Stimulated activated CD8-positive, alpha-beta memory T cell treated with anti-CD3 and anti-CD28 coated beads, Interleukin-4, amount 100 ng/mL, for 1 hour (primary cell): ENCODE measurements around the gene FAM171A1.
"Not testable (repeated sequence)": the region's sequence is repeated elsewhere in the genome, so short reads cannot be mapped to it uniquely, and the experiment has no call there.

Experiments used
- DNase-seq, 2 donors: peaks; one replicate each; pipeline ENCODE4 v3.0.0-alpha.2; 2020; ENCODE audit warnings: low read depth in 2 of 2, low spot score in 1 of 2

The FAM171A1 gene

DNA sequence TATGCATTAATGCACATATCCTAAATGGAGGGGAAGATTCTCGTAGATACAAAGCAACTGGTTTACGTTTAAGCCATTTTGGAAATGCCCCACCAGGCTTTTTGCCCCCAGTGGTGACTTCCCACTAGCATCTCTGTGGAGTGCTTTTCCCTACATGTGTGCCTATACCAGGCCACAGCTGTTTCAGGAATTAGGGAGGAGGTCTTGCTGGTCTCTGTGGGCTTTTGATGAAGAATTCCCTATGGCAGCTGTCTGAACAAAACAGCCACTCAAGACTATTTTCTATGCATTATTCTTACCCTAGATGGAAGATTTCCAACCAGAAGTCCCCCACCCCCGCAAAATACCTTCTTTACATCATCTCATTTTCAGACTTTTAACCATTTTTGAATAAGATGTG, 150.6 kb downstream of the FAM171A1 start:
- no peak for DNase-seq

GRCh38 chr10:15216700-15217099, 154.4 kb downstream of the FAM171A1 start:
- DNase-seq: no peak

DNA sequence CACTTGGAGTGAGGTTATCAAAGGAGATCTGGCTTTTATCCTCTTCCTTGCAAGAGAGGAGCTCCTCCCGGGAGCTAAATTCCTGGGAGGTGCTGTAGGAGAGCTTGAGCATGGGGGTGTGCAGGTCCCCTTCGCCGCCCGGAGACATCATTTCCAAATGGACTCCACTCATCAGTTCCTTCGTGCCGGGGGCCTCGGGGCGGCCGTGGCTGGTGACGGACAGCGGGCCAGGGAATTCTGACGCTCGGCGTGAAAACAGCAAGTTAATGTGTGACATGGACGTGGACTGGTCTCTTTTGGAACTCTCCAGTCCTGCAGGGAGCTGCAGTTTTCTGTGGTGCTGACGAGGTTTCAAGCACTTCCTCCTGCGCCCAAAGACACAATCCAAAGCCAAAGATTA, 156.9 kb downstream of the FAM171A1 start:
- no peak for DNase-seq

GRCh38 chr10:15213461-15213861, 157.6 kb downstream of the FAM171A1 start:
- DNase-seq: no peak

- no peak for DNase-seq
Observed at GRCh38 chr10:15211464-15211979, 159.6 kb downstream of the FAM171A1 start.

DNA sequence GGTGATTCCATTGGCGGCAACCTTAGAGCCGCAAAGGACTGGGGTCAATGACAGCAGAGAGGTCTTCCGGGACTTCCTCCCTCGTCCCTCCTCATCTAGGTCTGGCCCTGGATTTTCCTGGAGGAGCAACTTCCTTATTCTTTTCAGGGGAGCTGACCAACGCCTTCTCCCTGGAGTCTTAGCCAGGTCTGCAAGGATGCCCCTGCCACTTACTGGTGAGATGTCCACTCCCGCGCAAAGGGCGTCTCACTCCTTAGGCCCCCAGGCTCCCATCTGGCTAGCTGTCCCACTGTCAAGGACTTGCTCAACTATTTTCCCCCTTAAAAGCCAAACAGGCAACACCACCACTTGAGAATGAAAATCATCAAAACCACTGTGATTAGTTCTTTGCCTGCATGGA, 160.6 kb downstream of the FAM171A1 start:
- DNase-seq: no peak

GRCh38 chr10:15209827-15210509, 161.1 kb downstream of the FAM171A1 start:
- DNase-seq: peak; percentile 70 to 82

GRCh38 chr10:15208221-15208620, 162.9 kb downstream of the FAM171A1 start:
- DNase-seq: no peak

- not testable (repeated sequence) for DNase-seq
Observed at GRCh38 chr10:15207410-15207809, 163.7 kb downstream of the FAM171A1 start.

GRCh38 chr10:15202639-15203038, 168.4 kb downstream of the FAM171A1 start:
- no peak for DNase-seq

DNA sequence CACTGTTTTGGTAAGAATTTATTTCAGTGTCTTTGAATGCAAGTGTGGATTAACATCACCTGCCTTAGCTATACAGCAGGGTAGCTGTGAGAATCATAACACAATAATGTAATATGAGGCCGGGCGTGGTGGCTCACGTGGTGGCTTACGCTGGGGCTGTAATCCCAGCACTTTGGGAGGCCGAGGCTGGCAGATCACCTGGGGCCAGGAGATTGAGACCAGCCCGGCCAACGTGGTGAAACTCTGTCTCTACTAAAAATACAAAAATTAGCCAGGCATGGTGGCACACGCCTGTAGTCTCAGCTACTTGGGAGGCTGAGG, 168.8 kb downstream of the FAM171A1 start:
- not testable (repeated sequence) for DNase-seq

- DNase-seq: no peak
Observed at GRCh38 chr10:15201589-15202300, 169.3 kb downstream of the FAM171A1 start.

DNA sequence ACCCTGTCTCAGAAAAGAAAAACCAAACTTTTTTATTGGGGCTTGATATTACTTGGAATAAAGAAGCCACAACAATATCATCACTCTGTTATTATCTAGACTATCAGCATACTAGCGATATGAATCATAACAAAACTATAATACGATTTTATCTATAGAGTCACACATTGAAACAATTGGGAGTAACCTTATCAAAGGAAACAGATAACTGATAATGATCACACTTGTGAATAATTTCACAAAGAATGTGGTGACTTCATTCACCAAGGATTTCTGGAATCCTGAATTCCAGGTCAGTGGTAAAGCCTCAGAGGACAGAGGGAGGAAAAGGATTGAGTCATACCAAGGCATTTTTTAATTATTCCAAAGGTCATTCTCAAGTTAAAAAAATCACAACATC, 170.5 kb downstream of the FAM171A1 start:
- no peak for DNase-seq

- no peak for DNase-seq
Observed at GRCh38 chr10:15197911-15198310, 173.2 kb downstream of the FAM171A1 start.

DNA sequence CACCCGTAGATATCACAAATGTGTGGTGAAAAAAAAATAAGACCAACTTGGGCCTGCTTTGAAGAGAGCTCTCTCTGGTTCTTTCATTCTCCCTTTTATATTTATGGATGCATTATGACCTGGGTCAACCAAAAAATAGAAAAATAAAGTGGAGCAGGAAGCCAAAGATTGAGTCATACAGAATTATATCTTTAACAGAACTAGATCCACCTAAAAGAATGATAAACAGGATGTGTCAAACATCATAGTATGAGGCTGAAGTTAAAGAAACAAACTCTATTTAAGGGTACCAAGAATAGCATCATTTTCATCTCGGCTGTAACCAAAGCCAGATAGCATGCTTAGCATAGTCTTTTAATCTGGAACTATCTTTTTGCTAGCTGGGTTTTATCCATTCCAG, 173.8 kb downstream of the FAM171A1 start:
- no peak for DNase-seq

DNA sequence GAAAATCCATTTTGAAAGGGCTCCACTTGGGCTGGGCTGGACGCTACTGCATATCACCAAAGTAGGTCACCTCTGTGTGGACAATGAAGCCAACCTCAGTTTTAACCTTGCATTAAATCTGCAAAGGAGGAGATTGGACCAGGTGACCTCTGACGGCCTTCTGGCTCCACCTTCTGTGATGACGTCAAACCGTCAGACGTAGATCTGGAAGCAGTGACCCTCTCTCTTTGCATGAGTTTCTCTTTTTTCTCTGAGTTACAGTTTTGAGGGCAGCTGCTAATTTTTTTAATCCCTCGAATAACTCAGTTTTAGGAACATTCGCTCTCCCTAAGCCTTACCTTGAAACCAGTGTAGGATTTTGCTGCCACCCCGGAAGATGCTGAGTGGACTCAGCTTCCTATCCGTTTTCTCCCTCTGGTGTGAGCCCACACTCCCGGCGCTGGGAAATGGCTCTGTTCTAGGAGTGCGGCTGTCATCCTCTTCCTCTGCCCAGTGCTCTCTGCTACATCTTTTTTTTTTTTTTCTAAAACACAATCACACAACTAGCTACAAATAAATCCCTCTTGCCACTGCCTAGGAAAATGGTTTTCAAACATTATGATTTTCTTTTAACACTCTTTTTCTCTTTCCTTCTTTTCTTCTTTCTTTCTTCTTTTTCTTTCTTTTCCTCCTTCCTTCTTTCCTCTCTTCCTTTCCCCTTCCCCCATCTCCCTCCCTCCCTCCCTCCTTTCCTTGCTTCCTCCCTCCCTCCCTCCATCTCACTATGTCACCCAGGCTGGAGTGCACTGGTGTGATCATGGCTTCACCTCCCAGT, 174.9 kb downstream of the FAM171A1 start:
- no peak for DNase-seq

DNA sequence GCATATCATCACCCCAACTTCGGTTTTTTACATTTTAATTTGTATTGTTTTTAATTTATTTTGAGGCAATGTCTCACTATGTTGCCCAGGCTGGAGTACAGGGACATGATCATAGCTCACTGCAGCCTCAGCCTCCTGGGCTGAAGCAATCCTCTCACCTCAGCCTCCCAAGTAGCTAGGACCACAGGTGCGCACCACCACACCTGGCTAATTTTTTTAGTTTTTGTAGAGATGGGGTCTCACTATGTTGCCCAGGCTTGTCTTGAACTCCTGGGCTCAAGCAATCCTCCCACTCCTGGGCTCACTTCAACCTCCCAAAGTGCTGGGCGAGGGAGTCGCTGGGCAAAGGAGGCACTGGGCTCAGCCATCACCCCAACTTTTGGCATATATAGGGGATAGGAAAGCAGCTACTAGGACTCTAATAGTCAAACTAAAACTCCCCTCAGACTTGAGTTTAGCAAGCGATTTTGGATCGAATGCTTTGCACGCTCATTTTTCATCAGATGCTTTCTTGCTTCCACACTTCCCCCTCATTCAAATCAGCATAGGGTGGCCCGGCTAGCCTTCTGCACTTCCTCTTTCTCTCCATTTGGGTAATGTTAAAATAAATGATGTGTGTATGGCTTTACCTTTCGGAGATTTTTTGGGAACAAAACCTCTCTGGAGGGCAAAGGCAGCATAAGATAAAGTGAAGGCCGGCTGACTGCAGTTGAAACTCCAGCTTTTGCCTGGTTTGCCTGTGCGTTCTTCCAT, 181.8 kb downstream of the FAM171A1 start:
- DNase-seq: no peak

DNA sequence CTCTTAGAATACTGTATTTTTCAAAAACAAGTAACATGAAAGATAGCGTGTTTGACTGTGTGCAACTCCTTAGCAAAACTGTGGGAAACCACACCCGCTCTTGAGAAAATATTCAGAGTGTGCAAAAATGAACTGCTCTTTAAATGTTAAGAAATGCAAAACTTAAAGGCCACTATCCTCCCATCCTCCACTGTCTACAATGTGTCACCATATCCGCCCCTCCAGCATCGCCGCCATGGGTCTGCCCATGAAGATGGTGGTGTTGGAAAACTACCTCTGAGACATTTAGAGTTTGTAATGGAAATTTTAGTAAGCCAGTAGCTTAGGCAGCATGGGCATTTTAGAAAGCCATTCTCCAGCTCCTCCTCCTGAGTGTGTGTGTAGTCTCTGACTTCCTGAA, 182.5 kb downstream of the FAM171A1 start:
- no peak for DNase-seq

GRCh38 chr10:15183689-15184481, 187.2 kb downstream of the FAM171A1 start:
- no peak for DNase-seq

GRCh38 chr10:15182540-15183207, 188.4 kb downstream of the FAM171A1 start:
- DNase-seq: no peak
